ENCODE measurements around the gene COL9A2.

Gene COL9A2

GRCh38 chr1:40256401-40257084, 60.5 kb downstream of the COL9A2 start:
- peaks cover 23 to 26% of the 10 kb centered on the region in 2 experiments for H3K4me1 ChIP-seq (ENCODE audit: control insufficient read depth in 1 of 2, insufficient read depth in 1 of 2, low read depth in 1 of 2, low read length in 1 of 2)
- peak overlapping the region; percentile 92 for H3K27ac ChIP-seq
- TF ChIP-seq CTCF (IDR thresholded peaks at IDR 0.05), result no peak
- H3K36me3 ChIP-seq, result peaks cover 16% of the 10 kb centered on the region
- no peaks in the 10 kb centered on the region for H3K27me3 ChIP-seq
- H3K4me3 ChIP-seq (ENCODE audit: low read depth in 1 of 2, low read length in 1 of 2), result peak overlapping the region; percentile 76 to 99
- H3K9me3 ChIP-seq, result no peaks in the 10 kb centered on the region

GRCh38 chr1:40255231-40255630, 61.9 kb downstream of the COL9A2 start:
- H3K27me3 ChIP-seq, result no peaks in the 10 kb centered on the region
- H3K9me3 ChIP-seq, result no peaks in the 10 kb centered on the region
- H3K27ac ChIP-seq, result no peak overlapping the region
- TF ChIP-seq CTCF (IDR thresholded peaks at IDR 0.05), result no peak
- H3K4me3 ChIP-seq (ENCODE audit: low read depth in 1 of 2, low read length in 1 of 2), result no peak overlapping the region
- H3K4me1 ChIP-seq (ENCODE audit: control insufficient read depth in 1 of 2, insufficient read depth in 1 of 2, low read depth in 1 of 2, low read length in 1 of 2), result peaks cover 23 to 26% of the 10 kb centered on the region in 2 experiments
- H3K36me3 ChIP-seq, result peaks cover 3% of the 10 kb centered on the region

GRCh38 chr1:40252601-40253000, 64.5 kb downstream of the COL9A2 start:
- no peaks in the 10 kb centered on the region for H3K9me3 ChIP-seq
- no peaks in the 10 kb centered on the region for H3K36me3 ChIP-seq
- TF ChIP-seq CTCF (IDR thresholded peaks at IDR 0.05), result no peak
- no peak overlapping the region for H3K4me3 ChIP-seq (ENCODE audit: low read depth in 1 of 2, low read length in 1 of 2)
- no peaks in the 10 kb centered on the region for H3K27me3 ChIP-seq
- H3K4me1 ChIP-seq (ENCODE audit: control insufficient read depth in 1 of 2, insufficient read depth in 1 of 2, low read depth in 1 of 2, low read length in 1 of 2), result peaks cover 10 to 11% of the 10 kb centered on the region in 2 experiments
- H3K27ac ChIP-seq, result no peak overlapping the region

GRCh38 chr1:40251456-40251855, 65.6 kb downstream of the COL9A2 start:
- no peak overlapping the region for H3K4me3 ChIP-seq (ENCODE audit: low read depth in 1 of 2, low read length in 1 of 2)
- H3K4me1 ChIP-seq (ENCODE audit: control insufficient read depth in 1 of 2, insufficient read depth in 1 of 2, low read depth in 1 of 2, low read length in 1 of 2), result peaks cover under 1 to 1% of the 10 kb centered on the region in 2 experiments
- no peaks in the 10 kb centered on the region for H3K27me3 ChIP-seq
- TF ChIP-seq CTCF (IDR thresholded peaks at IDR 0.05), result no peak
- H3K36me3 ChIP-seq, result no peaks in the 10 kb centered on the region
- H3K27ac ChIP-seq, result no peak overlapping the region
- no peaks in the 10 kb centered on the region for H3K9me3 ChIP-seq
